Measurements from ENCODE around the gene TNK2. TPM values are rescaled to one million over a fixed set of nuclear protein-coding genes. Genes with fewer than 3 reads are reported as not detected.

The TNK2 gene
- total RNA-seq, 1 experiment from 2014 or later = 51.8 TPM

- in situ Hi-C loops (cut with HindIII; ENCODE audit: low sequenced_read_pairs) = no loop called here
- DNase-seq (ENCODE audit: low spot score) = no peak
These were observed 94.3 kb downstream of the TNK2 start for GRCh38 chr3:195813916-195814640.

Other genes with a start within 250 kb of the TNK2 start
- 1.7 and 4.7 TPM in 2 replicates for gene MUC20, start 187.6 kb downstream of the TNK2 start, total RNA-seq (2014; rRNA removed; shearing (Covaris generic))
- gene MUC4, start 96.6 kb downstream of the TNK2 start, total RNA-seq (2014; rRNA removed; shearing (Covaris generic)) = 0.12 and 0.20 TPM in 2 replicates
- gene TFRC, start 173.5 kb upstream of the TNK2 start, total RNA-seq (2014; rRNA removed; shearing (Covaris generic)) = 89.1 and 129 TPM in 2 replicates

Data from G401 (cell line).